Activated T-helper 17 cell treated with anti-CD3 and anti-CD28 coated beads, Interleukin-2, amount 50 U/mL, for 72 hours (primary cell): ENCODE measurements around the gene KCNIP3. TPM values are rescaled to one million over a fixed set of nuclear protein-coding genes. Genes with fewer than 3 reads are reported as not detected.
"Not testable (repeated sequence)": the region's sequence is repeated elsewhere in the genome, so short reads cannot be mapped to it uniquely, and the experiment has no call there.

ENCODE experiments used
- ATAC-seq: fragments of 150-1000 bp; cut with Tn5 transposase; replicated peaks from 2 replicates; pipeline ENCODE4 v1.10.0; 2021; ENCODE audit warnings: mild to moderate bottlenecking, moderate library complexity
- H3K27ac Mint-ChIP-seq: one replicate; pipeline ENCODE4 v1.8.0; 2022; ENCODE audit warnings: mixed read lengths
- H3K27me3 Mint-ChIP-seq: one replicate; pipeline ENCODE4 v1.8.0; 2022; ENCODE audit warnings: mixed read lengths
- H3K36me3 Mint-ChIP-seq: one replicate; pipeline ENCODE4 v1.8.0; 2022; ENCODE audit warnings: low read depth, mild to moderate bottlenecking, mixed read lengths
- H3K4me1 Mint-ChIP-seq: one replicate; pipeline ENCODE4 v1.8.0; 2022; ENCODE audit warnings: mixed read lengths
- H3K4me3 Mint-ChIP-seq: one replicate; pipeline ENCODE4 v1.8.0; 2022; ENCODE audit warnings: mild to moderate bottlenecking, mixed read lengths
- H3K9me3 Mint-ChIP-seq: one replicate; pipeline ENCODE4 v1.8.0; 2022; ENCODE audit warnings: mixed read lengths
- total RNA-seq, 2 donors: library from RNA; stranded (reverse); gene quantifications; one replicate each; pipeline ENCODE4 v1.2.3, GENCODE V29; 2022

The KCNIP3 gene
- total RNA-seq, 2 donors from 2014 or later = not detected

GRCh38 chr2:95375532-95376150, 78.5 kb downstream of the KCNIP3 start:
- no peaks in the 10 kb centered on the region for H3K36me3 Mint-ChIP-seq
- H3K27ac Mint-ChIP-seq = no peak overlapping the region
- H3K27me3 Mint-ChIP-seq = peaks cover 23% of the 10 kb centered on the region
- ATAC-seq = no peak
- no peaks in the 10 kb centered on the region for H3K9me3 Mint-ChIP-seq
- peaks cover 4% of the 10 kb centered on the region for H3K4me1 Mint-ChIP-seq
- no peak overlapping the region for H3K4me3 Mint-ChIP-seq

GRCh38 chr2:95376311-95377215, 79.4 kb downstream of the KCNIP3 start:
- Mint-ChIP-seq H3K9me3 (no peaks in the 10 kb centered on the region), H3K4me3 (no peak overlapping the region), H3K4me1 (peaks cover 4% of the 10 kb centered on the region), H3K27ac (no peak overlapping the region), H3K27me3 (peaks cover 20% of the 10 kb centered on the region), H3K36me3 (no peaks in the 10 kb centered on the region)
- ATAC-seq = no peak

GRCh38 chr2:95377216-95378123, 80.3 kb downstream of the KCNIP3 start:
- no peak for ATAC-seq
- peaks cover 4% of the 10 kb centered on the region for H3K4me1 Mint-ChIP-seq
- no peak overlapping the region for H3K4me3 Mint-ChIP-seq
- H3K27me3 Mint-ChIP-seq = peaks cover 15% of the 10 kb centered on the region
- no peak overlapping the region for H3K27ac Mint-ChIP-seq
- H3K9me3 Mint-ChIP-seq = no peaks in the 10 kb centered on the region
- H3K36me3 Mint-ChIP-seq = no peaks in the 10 kb centered on the region

GRCh38 chr2:95378281-95378680, 81.1 kb downstream of the KCNIP3 start:
- not testable (repeated sequence) for H3K9me3 Mint-ChIP-seq, ATAC-seq, H3K36me3 Mint-ChIP-seq, H3K4me1 Mint-ChIP-seq, H3K4me3 Mint-ChIP-seq, H3K27ac Mint-ChIP-seq
- H3K27me3 Mint-ChIP-seq = peaks cover 14% of the 10 kb centered on the region

GRCh38 chr2:95379371-95379831, 82.3 kb downstream of the KCNIP3 start:
- no peak for ATAC-seq
- H3K27me3 Mint-ChIP-seq = peaks cover 14% of the 10 kb centered on the region
- no peak overlapping the region for H3K4me3 Mint-ChIP-seq
- no peaks in the 10 kb centered on the region for H3K36me3 Mint-ChIP-seq
- peaks cover 4% of the 10 kb centered on the region for H3K4me1 Mint-ChIP-seq
- no peaks in the 10 kb centered on the region for H3K9me3 Mint-ChIP-seq
- no peak overlapping the region for H3K27ac Mint-ChIP-seq

GRCh38 chr2:95380280-95380679, 83.1 kb downstream of the KCNIP3 start:
- Mint-ChIP-seq H3K27me3 (peaks cover 14% of the 10 kb centered on the region), H3K27ac (no peak overlapping the region), H3K4me3 (no peak overlapping the region), H3K36me3 (no peaks in the 10 kb centered on the region), H3K4me1 (no peaks in the 10 kb centered on the region), H3K9me3 (no peaks in the 10 kb centered on the region)
- no peak for ATAC-seq

- peaks cover 14% of the 10 kb centered on the region for H3K27me3 Mint-ChIP-seq
- ATAC-seq = no peak
- H3K27ac Mint-ChIP-seq = no peak overlapping the region
- H3K4me1 Mint-ChIP-seq = no peaks in the 10 kb centered on the region
- H3K4me3 Mint-ChIP-seq = no peak overlapping the region
- no peaks in the 10 kb centered on the region for H3K36me3 Mint-ChIP-seq
- H3K9me3 Mint-ChIP-seq = no peaks in the 10 kb centered on the region
Observed at GRCh38 chr2:95380731-95381130, 83.6 kb downstream of the KCNIP3 start.

GRCh38 chr2:95381212-95382191, 84.4 kb downstream of the KCNIP3 start:
- Mint-ChIP-seq H3K4me3 (no peak overlapping the region), H3K27me3 (peaks cover 11% of the 10 kb centered on the region), H3K36me3 (no peaks in the 10 kb centered on the region), H3K27ac (no peak overlapping the region), H3K4me1 (no peaks in the 10 kb centered on the region), H3K9me3 (no peaks in the 10 kb centered on the region)
- ATAC-seq = no peak

GRCh38 chr2:95382192-95382591, 85.0 kb downstream of the KCNIP3 start:
- no peak overlapping the region for H3K4me3 Mint-ChIP-seq
- H3K9me3 Mint-ChIP-seq = no peaks in the 10 kb centered on the region
- H3K36me3 Mint-ChIP-seq = no peaks in the 10 kb centered on the region
- peaks cover 11% of the 10 kb centered on the region for H3K27me3 Mint-ChIP-seq
- H3K27ac Mint-ChIP-seq = no peak overlapping the region
- H3K4me1 Mint-ChIP-seq = no peaks in the 10 kb centered on the region
- ATAC-seq = no peak

- Mint-ChIP-seq H3K36me3 (no peaks in the 10 kb centered on the region), H3K9me3 (no peaks in the 10 kb centered on the region), H3K27me3 (peaks cover 17% of the 10 kb centered on the region), H3K27ac (no peak overlapping the region), H3K4me1 (no peaks in the 10 kb centered on the region), H3K4me3 (no peak overlapping the region)
- no peak for ATAC-seq
Observed at GRCh38 chr2:95382686-95383634, 85.8 kb downstream of the KCNIP3 start.

- no peak for ATAC-seq
- H3K9me3 Mint-ChIP-seq = no peaks in the 10 kb centered on the region
- H3K27me3 Mint-ChIP-seq = peaks cover 17% of the 10 kb centered on the region
- no peak overlapping the region for H3K4me3 Mint-ChIP-seq
- no peaks in the 10 kb centered on the region for H3K4me1 Mint-ChIP-seq
- H3K27ac Mint-ChIP-seq = no peak overlapping the region
- H3K36me3 Mint-ChIP-seq = no peaks in the 10 kb centered on the region
Observed at GRCh38 chr2:95383635-95384027, 86.5 kb downstream of the KCNIP3 start.

GRCh38 chr2:95384854-95385569, 87.9 kb downstream of the KCNIP3 start:
- Mint-ChIP-seq H3K4me3 (no peak overlapping the region), H3K36me3 (no peaks in the 10 kb centered on the region), H3K27ac (no peak overlapping the region), H3K27me3 (peaks cover 10% of the 10 kb centered on the region), H3K4me1 (no peaks in the 10 kb centered on the region), H3K9me3 (no peaks in the 10 kb centered on the region)
- ATAC-seq = no peak
